OCI-LY3 (cell line): ENCODE measurements around the gene WDR5.

ENCODE experiments used
- EZH2phosphoT487 ChIP-seq: fragments of 200-600 bp; shearing (Covaris generic); IDR thresholded peaks from 2 replicates; pipeline ENCODE4 v1.6.1; 2018; ENCODE audit warnings: antibody characterized with exemption, mixed run types, low read depth
- TF ChIP-seq, protein P1 (sequence below): fragments of 200-600, 300-600 bp; sonication (generic); IDR thresholded peaks from 2 replicates; pipeline ENCODE4 v1.5.1; 2014; ENCODE audit warnings: antibody characterized with exemption, low read length, low read depth

DNA sequence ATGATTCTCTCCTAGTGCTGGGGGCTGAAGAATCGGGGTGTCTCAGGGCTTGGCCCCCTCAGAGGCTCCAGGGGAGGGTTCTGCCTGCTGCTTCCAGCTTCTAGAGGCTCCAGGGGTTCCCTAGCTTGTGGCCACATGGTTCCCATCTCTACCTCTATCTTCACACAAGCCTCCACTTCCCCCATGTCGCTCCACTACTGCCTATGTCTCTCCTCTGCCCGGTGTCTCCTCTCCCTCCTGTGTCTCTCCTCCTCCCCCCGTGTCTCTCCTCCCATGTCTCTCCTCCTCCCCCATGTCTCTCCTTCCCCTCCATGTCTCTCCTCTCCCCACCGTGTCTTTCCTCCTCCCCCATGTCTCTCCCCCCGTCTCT lies 40.7 kb downstream of the WDR5 start:
- TF ChIP-seq, protein P1, sequence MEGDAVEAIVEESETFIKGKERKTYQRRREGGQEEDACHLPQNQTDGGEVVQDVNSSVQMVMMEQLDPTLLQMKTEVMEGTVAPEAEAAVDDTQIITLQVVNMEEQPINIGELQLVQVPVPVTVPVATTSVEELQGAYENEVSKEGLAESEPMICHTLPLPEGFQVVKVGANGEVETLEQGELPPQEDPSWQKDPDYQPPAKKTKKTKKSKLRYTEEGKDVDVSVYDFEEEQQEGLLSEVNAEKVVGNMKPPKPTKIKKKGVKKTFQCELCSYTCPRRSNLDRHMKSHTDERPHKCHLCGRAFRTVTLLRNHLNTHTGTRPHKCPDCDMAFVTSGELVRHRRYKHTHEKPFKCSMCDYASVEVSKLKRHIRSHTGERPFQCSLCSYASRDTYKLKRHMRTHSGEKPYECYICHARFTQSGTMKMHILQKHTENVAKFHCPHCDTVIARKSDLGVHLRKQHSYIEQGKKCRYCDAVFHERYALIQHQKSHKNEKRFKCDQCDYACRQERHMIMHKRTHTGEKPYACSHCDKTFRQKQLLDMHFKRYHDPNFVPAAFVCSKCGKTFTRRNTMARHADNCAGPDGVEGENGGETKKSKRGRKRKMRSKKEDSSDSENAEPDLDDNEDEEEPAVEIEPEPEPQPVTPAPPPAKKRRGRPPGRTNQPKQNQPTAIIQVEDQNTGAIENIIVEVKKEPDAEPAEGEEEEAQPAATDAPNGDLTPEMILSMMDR: no peak
- no peak for TF ChIP-seq EZH2phosphoT487
